Measurements from ENCODE around the gene GABBR1. TPM values are rescaled to one million over a fixed set of nuclear protein-coding genes. Genes with fewer than 3 reads are reported as not detected.

Gene GABBR1
- total RNA-seq, 4 donors from 2014 or later = 18.5 to 41.8 (median 21.9) TPM

DNA sequence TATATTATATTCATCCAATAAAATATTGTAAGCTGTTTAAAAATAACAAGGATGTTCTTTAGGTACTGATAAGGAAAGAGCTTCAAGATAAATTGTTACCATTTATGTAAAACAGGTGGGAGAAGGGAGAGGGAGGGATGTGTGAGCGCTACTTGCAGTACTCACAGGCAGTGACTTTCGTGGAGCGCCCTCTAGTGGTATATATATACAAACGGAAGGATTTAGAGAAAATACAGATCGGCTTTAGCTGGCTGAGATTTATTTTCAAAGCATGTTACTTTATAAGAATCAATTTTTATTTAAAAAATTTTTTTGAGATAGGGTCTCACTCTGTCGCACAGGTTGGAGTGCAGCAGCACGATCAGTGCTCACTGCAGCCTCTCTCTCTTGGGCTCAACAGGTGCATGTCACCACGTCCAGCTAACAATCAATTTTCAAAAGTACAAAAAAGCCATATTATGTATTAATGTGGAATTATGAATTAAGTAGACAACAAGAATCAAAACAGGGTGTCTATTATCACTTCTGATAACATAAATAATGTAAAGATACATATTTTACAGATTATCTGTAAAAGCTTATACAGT is 20.6 kb upstream of the GABBR1 start:
- no peak for ATAC-seq (ENCODE audit: low FRiP score)
- no peak for DNase-seq (ENCODE audit: low spot score)

DNA sequence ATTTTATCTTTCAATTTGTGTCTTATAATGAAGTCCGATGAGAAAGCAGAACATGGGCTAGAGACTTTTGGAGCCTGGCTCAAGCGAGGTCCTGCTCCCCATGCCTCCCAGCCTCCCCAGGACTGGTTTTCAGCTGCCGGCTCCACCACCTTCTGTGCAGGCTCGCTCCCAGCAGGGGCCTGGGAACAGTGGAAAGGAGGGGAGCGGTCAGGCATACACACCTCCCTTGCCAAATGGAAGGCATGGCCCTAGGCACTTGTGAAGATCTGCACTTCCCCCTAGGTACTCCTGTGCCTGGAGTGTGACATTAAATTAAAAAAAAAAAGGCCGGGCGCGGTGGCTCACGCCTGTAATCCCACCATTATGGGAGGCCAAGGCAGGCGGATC is 19.2 kb upstream of the GABBR1 start:
- TF ChIP-seq, protein P1, sequence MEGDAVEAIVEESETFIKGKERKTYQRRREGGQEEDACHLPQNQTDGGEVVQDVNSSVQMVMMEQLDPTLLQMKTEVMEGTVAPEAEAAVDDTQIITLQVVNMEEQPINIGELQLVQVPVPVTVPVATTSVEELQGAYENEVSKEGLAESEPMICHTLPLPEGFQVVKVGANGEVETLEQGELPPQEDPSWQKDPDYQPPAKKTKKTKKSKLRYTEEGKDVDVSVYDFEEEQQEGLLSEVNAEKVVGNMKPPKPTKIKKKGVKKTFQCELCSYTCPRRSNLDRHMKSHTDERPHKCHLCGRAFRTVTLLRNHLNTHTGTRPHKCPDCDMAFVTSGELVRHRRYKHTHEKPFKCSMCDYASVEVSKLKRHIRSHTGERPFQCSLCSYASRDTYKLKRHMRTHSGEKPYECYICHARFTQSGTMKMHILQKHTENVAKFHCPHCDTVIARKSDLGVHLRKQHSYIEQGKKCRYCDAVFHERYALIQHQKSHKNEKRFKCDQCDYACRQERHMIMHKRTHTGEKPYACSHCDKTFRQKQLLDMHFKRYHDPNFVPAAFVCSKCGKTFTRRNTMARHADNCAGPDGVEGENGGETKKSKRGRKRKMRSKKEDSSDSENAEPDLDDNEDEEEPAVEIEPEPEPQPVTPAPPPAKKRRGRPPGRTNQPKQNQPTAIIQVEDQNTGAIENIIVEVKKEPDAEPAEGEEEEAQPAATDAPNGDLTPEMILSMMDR (IDR thresholded peaks at IDR 0.05) = no peak
- DNase-seq (ENCODE audit: low spot score) (no peak), ATAC-seq (ENCODE audit: low FRiP score) (no peak)

More for the DNA sequence above, 20.6 kb upstream of the GABBR1 start:
- TF ChIP-seq, protein P1 (IDR thresholded peaks at IDR 0.05) = no peak

DNA sequence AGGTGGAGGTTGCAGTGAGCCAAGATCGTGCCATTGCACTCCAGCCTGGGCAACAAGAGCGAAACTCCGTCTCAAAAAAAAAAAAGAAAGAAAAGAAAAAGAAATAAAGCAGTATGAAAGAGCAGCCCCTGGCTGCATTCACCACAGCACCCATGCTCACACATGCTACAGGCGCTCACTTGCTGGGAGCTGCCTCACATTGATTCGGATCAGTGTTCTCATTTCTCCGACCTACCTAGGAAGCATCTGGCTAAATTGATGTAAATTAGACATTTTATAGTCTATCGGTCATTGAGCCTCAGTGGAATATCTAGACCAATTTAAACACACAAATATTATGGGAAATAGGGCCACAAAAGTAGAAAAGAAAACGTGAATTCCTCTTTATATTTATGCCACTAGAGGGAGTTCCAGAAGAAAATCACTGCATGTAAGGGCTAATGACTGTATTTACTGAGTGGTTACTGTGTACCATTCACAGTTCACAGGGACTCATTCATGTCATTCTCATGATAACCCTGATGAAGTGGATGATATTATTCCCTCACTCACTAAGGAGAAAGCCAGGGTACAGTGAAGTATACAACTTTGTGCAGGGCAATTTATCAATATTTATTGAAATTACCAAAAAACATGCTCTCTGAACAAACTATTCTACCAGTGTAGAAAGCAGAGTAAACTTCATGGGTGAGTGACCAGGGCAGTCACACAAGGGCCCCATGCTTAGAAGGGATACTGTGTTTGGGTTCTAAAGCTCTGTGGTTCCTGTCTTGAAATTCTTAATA is 18.6 kb upstream of the GABBR1 start:
- DNase-seq (ENCODE audit: low spot score) = no peak
- TF ChIP-seq, protein P1 (IDR thresholded peaks at IDR 0.05) = no peak
- ATAC-seq (ENCODE audit: low FRiP score) = no peak

DNA sequence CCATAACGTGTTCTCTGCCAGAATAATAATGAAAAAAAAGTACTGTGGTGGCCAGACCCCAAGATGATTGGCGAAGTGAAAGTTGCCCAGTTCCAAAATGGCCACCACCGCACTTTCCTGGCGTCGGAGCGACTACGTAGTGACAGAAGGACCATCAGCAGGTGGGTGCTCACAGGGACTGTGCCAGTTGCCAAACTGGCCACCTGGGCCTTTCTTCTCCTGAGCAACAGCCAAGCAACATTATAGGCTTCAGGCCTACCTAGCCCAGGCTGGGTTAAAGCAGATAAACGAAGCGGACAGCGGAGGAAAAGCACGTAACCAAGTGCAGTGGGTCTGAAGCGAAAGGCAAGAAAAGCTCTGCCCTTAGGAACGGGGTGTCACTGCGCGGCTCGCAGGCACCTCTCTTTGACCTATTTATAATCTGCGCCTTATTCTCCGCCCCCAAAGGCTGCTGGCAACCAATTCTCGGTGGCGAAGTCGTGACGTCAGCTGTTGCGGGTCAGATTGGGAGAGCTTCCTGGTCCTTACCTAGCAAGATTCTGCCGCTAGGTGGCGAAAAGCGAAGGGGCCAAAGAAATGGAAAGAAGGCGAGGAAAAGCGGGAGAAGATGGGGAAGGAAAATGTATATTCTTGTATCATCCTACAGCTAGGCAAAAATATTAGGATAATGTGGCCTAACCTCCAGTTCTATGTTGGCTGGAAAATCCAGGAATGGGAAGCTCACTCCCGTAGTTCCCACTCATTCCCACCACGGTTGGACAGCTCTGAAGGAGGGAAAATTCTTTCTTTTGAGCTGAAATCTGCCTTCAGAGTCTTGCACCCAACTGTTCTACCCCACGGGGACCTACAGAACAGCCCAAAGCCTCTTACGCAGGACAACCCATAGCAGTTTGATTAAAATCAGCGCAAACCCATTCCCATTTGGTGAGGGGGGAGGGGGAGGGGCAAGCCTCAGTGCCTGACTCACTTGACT is 17.0 kb upstream of the GABBR1 start:
- ATAC-seq (ENCODE audit: low FRiP score) = peak; percentile 97
- peak; percentile 100 for DNase-seq (ENCODE audit: low spot score)
- TF ChIP-seq, protein P1 (IDR thresholded peaks at IDR 0.05) = peak in 2 of 3 donors; percentile 47 to 60

DNA sequence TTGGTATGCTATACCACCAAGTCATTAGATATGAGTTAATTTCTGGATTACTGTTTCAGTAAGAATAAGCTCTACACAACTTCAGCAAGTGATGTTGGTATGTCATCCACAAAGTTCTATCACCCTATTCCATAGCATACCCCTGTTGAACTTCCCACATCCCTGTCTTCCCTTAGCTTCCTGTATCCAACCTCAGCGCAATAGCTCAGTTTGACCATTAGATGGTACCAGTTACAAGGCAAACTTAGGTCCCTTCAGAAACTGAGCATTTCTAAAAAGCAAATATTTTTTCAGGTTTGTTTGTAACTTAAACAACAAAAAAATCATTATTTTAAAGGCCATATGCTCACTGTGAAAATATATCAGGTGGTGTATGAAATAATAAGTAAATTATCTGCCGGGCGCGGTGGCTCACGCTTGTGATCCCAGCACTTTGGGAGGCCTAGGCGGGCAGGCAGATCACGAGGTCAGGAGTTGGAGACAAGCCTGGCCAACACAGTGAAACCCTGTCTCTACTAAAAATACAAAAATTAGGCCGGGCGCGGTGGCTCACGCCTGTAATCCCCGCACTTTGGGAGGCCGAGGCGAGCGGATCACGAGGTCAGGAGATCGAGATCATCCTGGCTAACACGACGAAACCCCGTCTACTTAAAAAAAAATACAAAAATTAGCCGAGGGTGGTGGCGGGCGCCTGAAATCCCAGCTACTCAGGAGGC is 15.1 kb upstream of the GABBR1 start:
- ATAC-seq (ENCODE audit: low FRiP score) = no peak
- TF ChIP-seq, protein P1 (IDR thresholded peaks at IDR 0.05) = no peak
- no peak for DNase-seq (ENCODE audit: low spot score)

DNA sequence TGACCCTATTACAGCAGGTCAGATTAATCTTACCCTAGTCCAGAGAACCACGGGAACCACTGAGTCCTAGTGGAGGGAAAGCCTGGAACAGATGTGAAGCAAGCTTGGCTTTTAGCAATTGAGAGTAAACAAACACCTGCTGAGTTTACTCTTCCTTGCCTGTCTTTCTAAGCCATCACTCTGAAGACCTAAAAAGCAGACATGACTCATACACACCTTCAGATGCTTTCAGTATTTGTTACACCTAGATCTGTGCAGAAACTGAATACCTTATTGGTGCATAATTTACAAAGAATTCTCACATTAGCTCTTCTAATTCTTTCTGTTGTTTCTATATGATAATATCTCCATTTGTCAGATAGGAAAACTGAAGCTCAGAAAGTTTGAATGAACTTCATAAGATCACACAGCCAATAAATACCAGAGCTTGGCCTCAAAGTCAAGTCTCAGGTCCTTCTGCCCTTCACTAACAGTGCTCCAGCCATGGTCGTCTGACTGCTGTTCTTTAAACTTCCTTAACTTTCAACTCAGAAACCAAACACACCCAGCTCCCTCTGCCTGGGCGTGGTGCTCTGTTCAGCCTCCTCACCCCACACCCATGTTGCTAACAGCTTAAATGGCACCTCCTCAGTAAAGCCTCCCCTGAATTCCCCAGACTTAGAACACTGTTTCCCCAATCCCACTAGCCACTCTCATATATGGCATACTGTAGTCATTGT is 8.6 kb upstream of the GABBR1 start:
- ATAC-seq (ENCODE audit: low FRiP score) (no peak), DNase-seq (ENCODE audit: low spot score) (no peak)
- TF ChIP-seq, protein P1 (IDR thresholded peaks at IDR 0.05) = no peak

Data from omental fat pad (tissue), 4 donors.